ENCODE data around the gene GUCY2D. TPM values are rescaled to one million over a fixed set of nuclear protein-coding genes. Genes with fewer than 3 reads are reported as not detected.
"Not testable (repeated sequence)": the region's sequence is repeated elsewhere in the genome, so short reads cannot be mapped to it uniquely, and the experiment has no call there.

Gene GUCY2D
- total RNA-seq, 1 experiment from 2014 or later: not detected

DNA sequence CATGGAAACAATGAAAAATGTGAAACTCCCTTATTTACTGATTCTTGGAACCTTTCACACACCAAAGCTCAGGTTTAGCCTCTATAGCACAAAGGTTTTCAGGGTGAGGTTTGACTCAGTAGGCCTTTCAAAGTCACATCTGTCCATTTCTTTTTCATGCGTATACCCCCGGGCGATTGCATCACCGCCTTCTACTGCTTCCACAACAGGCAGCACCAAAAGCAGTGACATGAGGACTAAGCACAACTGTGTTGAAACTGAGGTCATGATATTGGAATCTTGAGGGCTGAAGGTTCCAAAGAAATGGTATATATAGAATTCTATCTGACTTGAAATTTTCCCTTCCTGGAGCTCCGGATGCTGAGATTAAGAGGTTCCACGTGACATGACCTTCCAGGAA, 21.7 kb downstream of the GUCY2D start:
- H4K20me1 ChIP-seq (ENCODE audit: insufficient read depth, low read depth, low read length); H3K27me3 ChIP-seq (ENCODE audit: low read length); H3K4me3 ChIP-seq (ENCODE audit: low read length); H3K4me2 ChIP-seq (ENCODE audit: low read depth, low read length, poor library complexity, severe bottlenecking); H3K9me2 ChIP-seq (replicated peaks; ENCODE audit: insufficient read depth, low read length); DNase-seq; H3K9ac ChIP-seq (ENCODE audit: low read length); H2AFZ ChIP-seq (ENCODE audit: low read length); H3K36me3 ChIP-seq (ENCODE audit: insufficient read depth, low read length); H3K27ac ChIP-seq (ENCODE audit: low read length); H3K79me2 ChIP-seq (ENCODE audit: low read length); H3K4me1 ChIP-seq (ENCODE audit: low read length); H3K9me3 ChIP-seq (ENCODE audit: low read length): not testable (repeated sequence)

- Histone ChIP-seq H3K27ac (ENCODE audit: low read length) (no peak overlapping the region), H3K4me3 (ENCODE audit: low read length) (no peak overlapping the region), H3K9me2 (replicated peaks; ENCODE audit: insufficient read depth, low read length) (no peaks in the 10 kb centered on the region), H3K79me2 (ENCODE audit: low read length) (no peaks in the 10 kb centered on the region), H3K4me2 (ENCODE audit: low read depth, low read length, poor library complexity, severe bottlenecking) (no peak overlapping the region), H3K9ac (ENCODE audit: low read length) (no peak overlapping the region), H3K27me3 (ENCODE audit: low read length) (peaks cover 5% of the 10 kb centered on the region; the same call in 1 of the 2 replicates), H4K20me1 (ENCODE audit: insufficient read depth, low read depth, low read length) (no peaks in the 10 kb centered on the region), H3K36me3 (ENCODE audit: insufficient read depth, low read length) (no peaks in the 10 kb centered on the region), H3K4me1 (ENCODE audit: low read length) (no peaks in the 10 kb centered on the region), H2AFZ (ENCODE audit: low read length) (no peak overlapping the region), H3K9me3 (ENCODE audit: low read length) (no peaks in the 10 kb centered on the region)
- DNase-seq: no peak
Measured at GRCh38 chr17:8025176-8025911, 22.9 kb downstream of the GUCY2D start.

- Histone ChIP-seq H3K27me3 (ENCODE audit: low read length) (peaks cover 5% of the 10 kb centered on the region; the same call in 1 of the 2 replicates), H3K79me2 (ENCODE audit: low read length) (no peaks in the 10 kb centered on the region), H3K4me3 (ENCODE audit: low read length) (no peak overlapping the region), H3K4me1 (ENCODE audit: low read length) (no peaks in the 10 kb centered on the region), H3K4me2 (ENCODE audit: low read depth, low read length, poor library complexity, severe bottlenecking) (no peak overlapping the region), H3K9me2 (replicated peaks; ENCODE audit: insufficient read depth, low read length) (no peaks in the 10 kb centered on the region), H3K9ac (ENCODE audit: low read length) (no peak overlapping the region), H3K36me3 (ENCODE audit: insufficient read depth, low read length) (no peaks in the 10 kb centered on the region), H3K9me3 (ENCODE audit: low read length) (no peaks in the 10 kb centered on the region), H2AFZ (ENCODE audit: low read length) (no peak overlapping the region), H3K27ac (ENCODE audit: low read length) (no peak overlapping the region), H4K20me1 (ENCODE audit: insufficient read depth, low read depth, low read length) (no peaks in the 10 kb centered on the region)
- no peak for DNase-seq
Measured at GRCh38 chr17:8029121-8029520, 26.7 kb downstream of the GUCY2D start.

DNA sequence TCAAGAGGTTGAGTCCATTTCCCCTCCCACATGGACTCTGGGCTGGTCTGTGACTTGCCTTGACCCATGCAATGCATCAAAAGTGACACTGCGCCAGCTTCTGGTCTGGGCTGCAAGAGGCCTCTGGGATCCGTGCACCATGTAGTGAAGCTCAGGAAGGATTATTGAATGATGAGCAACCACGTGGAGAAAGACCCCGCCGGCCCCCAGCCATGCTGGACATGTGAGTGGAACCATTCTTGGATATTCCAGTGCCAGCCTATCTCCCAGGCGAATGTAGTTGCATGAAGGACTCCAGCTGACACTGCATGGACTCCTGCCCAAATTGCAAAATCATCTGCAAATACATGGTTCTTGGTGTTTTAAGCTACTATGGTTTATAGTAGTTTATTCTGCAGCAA, 28.8 kb downstream of the GUCY2D start:
- no peak overlapping the region for H3K4me2 ChIP-seq (ENCODE audit: low read depth, low read length, poor library complexity, severe bottlenecking)

DNA sequence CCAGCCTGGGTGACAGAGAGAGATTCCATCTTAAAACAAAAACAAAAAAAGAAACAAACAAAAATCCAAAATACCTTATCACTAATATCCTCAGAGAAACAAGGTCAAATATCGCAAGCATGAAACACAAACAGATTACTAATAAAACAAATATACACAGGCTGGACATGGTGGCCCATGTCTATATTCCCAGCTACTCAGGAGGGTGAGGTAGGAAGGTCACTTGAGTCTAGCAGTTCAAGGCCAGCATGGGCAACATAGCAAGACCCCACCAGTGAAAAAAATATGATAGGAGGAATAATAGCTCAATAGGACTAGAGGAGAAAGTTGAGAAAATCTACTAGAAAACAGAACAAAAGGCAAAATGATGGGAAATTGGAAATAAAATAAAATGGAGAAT, 29.5 kb downstream of the GUCY2D start:
- H3K9me3 ChIP-seq (ENCODE audit: low read length): no peaks in the 10 kb centered on the region
- H4K20me1 ChIP-seq (ENCODE audit: insufficient read depth, low read depth, low read length): no peaks in the 10 kb centered on the region
- H3K4me1 ChIP-seq (ENCODE audit: low read length): no peaks in the 10 kb centered on the region
- H3K4me3 ChIP-seq (ENCODE audit: low read length): no peak overlapping the region
- no peaks in the 10 kb centered on the region for H3K36me3 ChIP-seq (ENCODE audit: insufficient read depth, low read length)
- no peak overlapping the region for H3K27ac ChIP-seq (ENCODE audit: low read length)
- no peaks in the 10 kb centered on the region for H3K79me2 ChIP-seq (ENCODE audit: low read length)
- H3K4me2 ChIP-seq (ENCODE audit: low read depth, low read length, poor library complexity, severe bottlenecking): no peak overlapping the region
- no peak overlapping the region for H2AFZ ChIP-seq (ENCODE audit: low read length)
- peaks cover 5% of the 10 kb centered on the region; the same call in 1 of the 2 replicates for H3K27me3 ChIP-seq (ENCODE audit: low read length)
- H3K9ac ChIP-seq (ENCODE audit: low read length): no peak overlapping the region
- DNase-seq: no peak
- no peaks in the 10 kb centered on the region for H3K9me2 ChIP-seq (replicated peaks; ENCODE audit: insufficient read depth, low read length)

More for the DNA sequence above, 28.8 kb downstream of the GUCY2D start:
- Histone ChIP-seq H3K4me1 (ENCODE audit: low read length) (no peaks in the 10 kb centered on the region), H3K4me3 (ENCODE audit: low read length) (no peak overlapping the region), H3K79me2 (ENCODE audit: low read length) (no peaks in the 10 kb centered on the region), H3K9ac (ENCODE audit: low read length) (no peak overlapping the region), H3K9me3 (ENCODE audit: low read length) (no peaks in the 10 kb centered on the region), H4K20me1 (ENCODE audit: insufficient read depth, low read depth, low read length) (no peaks in the 10 kb centered on the region), H3K9me2 (replicated peaks; ENCODE audit: insufficient read depth, low read length) (no peaks in the 10 kb centered on the region), H3K27ac (ENCODE audit: low read length) (no peak overlapping the region), H3K36me3 (ENCODE audit: insufficient read depth, low read length) (no peaks in the 10 kb centered on the region), H2AFZ (ENCODE audit: low read length) (no peak overlapping the region), H3K27me3 (ENCODE audit: low read length) (peaks cover 5% of the 10 kb centered on the region; the same call in 1 of the 2 replicates)
- DNase-seq: no peak

DNA sequence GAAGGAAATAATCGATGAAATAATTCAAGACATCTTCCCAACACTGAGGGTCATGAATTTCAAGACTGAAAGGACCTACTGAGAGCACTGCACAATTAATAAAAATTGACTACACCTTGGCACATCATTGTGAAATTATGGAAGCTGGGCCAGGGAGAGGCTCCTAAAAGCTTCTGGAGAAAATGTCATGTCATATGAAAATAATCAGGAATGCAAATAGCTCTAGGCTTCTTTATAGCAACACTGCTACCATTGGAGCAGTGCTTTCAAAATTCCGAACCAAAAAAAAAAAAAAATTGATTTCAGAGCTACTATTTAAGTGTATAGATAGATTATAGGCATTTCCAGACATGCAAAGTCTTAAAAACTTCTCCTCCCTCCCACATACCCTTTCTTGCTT, 30.0 kb downstream of the GUCY2D start:
- no peaks in the 10 kb centered on the region for H3K4me1 ChIP-seq (ENCODE audit: low read length)
- peaks cover 5% of the 10 kb centered on the region; the same call in 1 of the 2 replicates for H3K27me3 ChIP-seq (ENCODE audit: low read length)
- no peaks in the 10 kb centered on the region for H3K9me3 ChIP-seq (ENCODE audit: low read length)
- no peak overlapping the region for H3K9ac ChIP-seq (ENCODE audit: low read length)
- H3K27ac ChIP-seq (ENCODE audit: low read length): no peak overlapping the region
- H3K36me3 ChIP-seq (ENCODE audit: insufficient read depth, low read length): no peaks in the 10 kb centered on the region
- H2AFZ ChIP-seq (ENCODE audit: low read length): no peak overlapping the region
- H3K4me2 ChIP-seq (ENCODE audit: low read depth, low read length, poor library complexity, severe bottlenecking): no peak overlapping the region
- no peaks in the 10 kb centered on the region for H4K20me1 ChIP-seq (ENCODE audit: insufficient read depth, low read depth, low read length)
- no peaks in the 10 kb centered on the region for H3K79me2 ChIP-seq (ENCODE audit: low read length)
- DNase-seq: no peak
- H3K4me3 ChIP-seq (ENCODE audit: low read length): no peak overlapping the region
- H3K9me2 ChIP-seq (replicated peaks; ENCODE audit: insufficient read depth, low read length): no peaks in the 10 kb centered on the region

DNA sequence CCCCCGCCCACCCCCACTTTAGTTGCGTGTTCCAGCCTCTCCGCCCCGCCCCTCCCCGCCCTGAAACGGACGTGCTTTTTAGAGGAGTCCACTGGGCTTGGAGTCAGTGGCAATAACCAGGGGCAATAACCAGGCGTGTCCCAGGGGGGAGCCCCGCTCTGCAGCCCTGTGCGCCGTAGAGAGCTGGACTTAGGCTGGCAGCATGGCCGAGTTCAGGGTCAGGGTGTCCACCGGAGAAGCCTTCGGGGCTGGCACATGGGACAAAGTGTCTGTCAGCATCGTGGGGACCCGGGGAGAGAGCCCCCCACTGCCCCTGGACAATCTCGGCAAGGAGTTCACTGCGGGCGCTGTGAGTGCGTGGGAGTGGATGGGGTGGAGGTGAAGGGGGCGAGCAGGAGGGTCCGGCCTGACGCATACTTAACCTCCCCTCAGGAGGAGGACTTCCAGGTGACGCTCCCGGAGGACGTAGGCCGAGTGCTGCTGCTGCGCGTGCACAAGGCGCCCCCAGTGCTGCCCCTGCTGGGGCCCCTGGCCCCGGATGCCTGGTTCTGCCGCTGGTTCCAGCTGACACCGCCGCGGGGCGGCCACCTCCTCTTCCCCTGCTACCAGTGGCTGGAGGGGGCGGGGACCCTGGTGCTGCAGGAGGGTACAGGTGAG, 36.7 kb downstream of the GUCY2D start, which contains the start of gene ALOX15B:
Gene ALOX15B, plus strand, starts transcription at position 106 of the 657 bp plus-strand sequence. Its CDS starts 97 bp downstream, at position 203.
- no peak within 1 kb of the TSS for H3K4me3 ChIP-seq (ENCODE audit: low read length)

DNA sequence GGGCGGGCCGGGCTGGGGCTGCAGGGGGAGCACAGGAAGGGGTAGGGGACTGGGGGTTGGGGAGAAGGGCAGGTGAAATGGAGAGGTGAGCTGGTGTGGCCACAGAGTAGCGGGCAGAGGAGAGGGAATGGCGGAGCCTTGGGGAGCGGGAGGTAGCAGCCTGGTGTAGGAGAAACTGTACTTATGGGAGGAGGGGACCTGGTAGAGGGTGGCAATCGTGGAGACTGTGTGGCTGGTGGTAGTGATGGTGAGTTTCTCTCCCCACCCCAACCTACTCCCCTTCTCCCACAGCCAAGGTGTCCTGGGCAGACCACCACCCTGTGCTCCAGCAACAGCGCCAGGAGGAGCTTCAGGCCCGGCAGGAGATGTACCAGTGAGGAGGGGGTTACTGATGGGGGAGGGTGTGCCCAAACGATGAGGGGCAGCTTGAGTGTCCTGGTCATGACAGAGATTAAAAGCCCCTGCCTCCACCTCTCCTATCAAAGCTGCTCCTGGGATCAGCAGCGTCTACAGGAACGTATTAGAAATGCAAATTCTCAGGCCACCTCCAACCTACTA, 37.3 kb downstream of the GUCY2D start:
- H3K4me3 ChIP-seq (ENCODE audit: low read length): no peak overlapping the region
- H3K9ac ChIP-seq (ENCODE audit: low read length): no peak overlapping the region
- H3K79me2 ChIP-seq (ENCODE audit: low read length): no peaks in the 10 kb centered on the region
- H3K36me3 ChIP-seq (ENCODE audit: insufficient read depth, low read length): no peaks in the 10 kb centered on the region
- no peaks in the 10 kb centered on the region for H3K27me3 ChIP-seq (ENCODE audit: low read length)
- H3K4me1 ChIP-seq (ENCODE audit: low read length): no peaks in the 10 kb centered on the region
- H3K27ac ChIP-seq (ENCODE audit: low read length): no peak overlapping the region
- H3K9me2 ChIP-seq (replicated peaks; ENCODE audit: insufficient read depth, low read length): no peaks in the 10 kb centered on the region
- H3K4me2 ChIP-seq (ENCODE audit: low read depth, low read length, poor library complexity, severe bottlenecking): no peak overlapping the region
- no peak overlapping the region for H2AFZ ChIP-seq (ENCODE audit: low read length)
- no peak for DNase-seq
- no peaks in the 10 kb centered on the region for H3K9me3 ChIP-seq (ENCODE audit: low read length)
- no peaks in the 10 kb centered on the region for H4K20me1 ChIP-seq (ENCODE audit: insufficient read depth, low read depth, low read length)

More for the DNA sequence above, 36.7 kb downstream of the GUCY2D start, which contains the start of gene ALOX15B:
- no peak within 1 kb of the TSS for H3K4me2 ChIP-seq (ENCODE audit: low read depth, low read length, poor library complexity, severe bottlenecking)
- no peak within 1 kb of the TSS for H3K27ac ChIP-seq (ENCODE audit: low read length)
- no peaks in the 10 kb centered on the region for H3K36me3 ChIP-seq (ENCODE audit: insufficient read depth, low read length)
- H3K4me1 ChIP-seq (ENCODE audit: low read length): no peaks in the 10 kb centered on the region
- no peaks in the 10 kb centered on the region for H3K9me2 ChIP-seq (replicated peaks; ENCODE audit: insufficient read depth, low read length)
- no peaks in the 10 kb centered on the region for H3K27me3 ChIP-seq (ENCODE audit: low read length)
- no peaks in the 10 kb centered on the region for H3K79me2 ChIP-seq (ENCODE audit: low read length)
- no peaks in the 10 kb centered on the region for H3K9me3 ChIP-seq (ENCODE audit: low read length)
- H3K9ac ChIP-seq (ENCODE audit: low read length): no peak within 1 kb of the TSS
- DNase-seq: no peak
- H4K20me1 ChIP-seq (ENCODE audit: insufficient read depth, low read depth, low read length): no peaks in the 10 kb centered on the region
- H2AFZ ChIP-seq (ENCODE audit: low read length): no peak within 1 kb of the TSS

Data from Karpas-422 (cell line).